WERI-Rb-1 (cell line): ENCODE measurements around the gene PIK3C2A.
A peak's percentile ranks its signal among the peaks of the same experiment; 100 is the strongest.
"Not testable (repeated sequence)": the region's sequence is repeated elsewhere in the genome, so short reads cannot be mapped to it uniquely, and the experiment has no call there.

Source experiments
- DNase-seq: peaks from one replicate; pipeline ENCODE4 v3.0.0-alpha.2; 2020
- H3K27ac ChIP-seq: fragments of 250-450 bp; sonication (Bioruptor Pico); 2 replicates; pipeline ENCODE4 v1.5.1; 2020; ENCODE audit warnings: mild to moderate bottlenecking, moderate library complexity
- H3K27me3 ChIP-seq: fragments of 250-450 bp; sonication (Bioruptor Pico); 2 replicates; pipeline ENCODE4 v1.5.1; 2021; ENCODE audit warnings: mild to moderate bottlenecking, low read depth, moderate library complexity; ENCODE audit not compliant: insufficient read depth, severe bottlenecking
- H3K36me3 ChIP-seq: fragments of 250-450 bp; sonication (Bioruptor Pico); 2 replicates; pipeline ENCODE4 v1.5.1; 2020; ENCODE audit warnings: mild to moderate bottlenecking, moderate library complexity
- H3K4me3 ChIP-seq: 2 replicates; pipeline ENCODE4 v1.5.1; 2011; ENCODE audit warnings: low read depth, mild to moderate bottlenecking, control low read depth, low read length
- H3K9me3 ChIP-seq: fragments of 250-450 bp; sonication (Bioruptor Pico); 2 replicates; pipeline ENCODE4 v1.5.1; 2021; ENCODE audit warnings: mild to moderate bottlenecking, moderate library complexity; ENCODE audit not compliant: severe bottlenecking
- TF ChIP-seq, protein P1 (sequence below): IDR thresholded peaks from 2 replicates; pipeline ENCODE4 v1.5.1; 2011; ENCODE audit warnings: low read depth, mild to moderate bottlenecking, control low read depth, inconsistent platforms, low read length

Gene PIK3C2A

GRCh38 chr11:17229481-17230152 lies 21.8 kb upstream of the PIK3C2A start:
- no peak overlapping the region for H3K27ac ChIP-seq
- H3K27me3 ChIP-seq, result no peaks in the 10 kb centered on the region
- DNase-seq, result no peak
- no peak overlapping the region for H3K4me3 ChIP-seq
- no peaks in the 10 kb centered on the region for H3K36me3 ChIP-seq
- TF ChIP-seq, protein P1, sequence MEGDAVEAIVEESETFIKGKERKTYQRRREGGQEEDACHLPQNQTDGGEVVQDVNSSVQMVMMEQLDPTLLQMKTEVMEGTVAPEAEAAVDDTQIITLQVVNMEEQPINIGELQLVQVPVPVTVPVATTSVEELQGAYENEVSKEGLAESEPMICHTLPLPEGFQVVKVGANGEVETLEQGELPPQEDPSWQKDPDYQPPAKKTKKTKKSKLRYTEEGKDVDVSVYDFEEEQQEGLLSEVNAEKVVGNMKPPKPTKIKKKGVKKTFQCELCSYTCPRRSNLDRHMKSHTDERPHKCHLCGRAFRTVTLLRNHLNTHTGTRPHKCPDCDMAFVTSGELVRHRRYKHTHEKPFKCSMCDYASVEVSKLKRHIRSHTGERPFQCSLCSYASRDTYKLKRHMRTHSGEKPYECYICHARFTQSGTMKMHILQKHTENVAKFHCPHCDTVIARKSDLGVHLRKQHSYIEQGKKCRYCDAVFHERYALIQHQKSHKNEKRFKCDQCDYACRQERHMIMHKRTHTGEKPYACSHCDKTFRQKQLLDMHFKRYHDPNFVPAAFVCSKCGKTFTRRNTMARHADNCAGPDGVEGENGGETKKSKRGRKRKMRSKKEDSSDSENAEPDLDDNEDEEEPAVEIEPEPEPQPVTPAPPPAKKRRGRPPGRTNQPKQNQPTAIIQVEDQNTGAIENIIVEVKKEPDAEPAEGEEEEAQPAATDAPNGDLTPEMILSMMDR, result no peak
- H3K9me3 ChIP-seq, result no peaks in the 10 kb centered on the region

DNA sequence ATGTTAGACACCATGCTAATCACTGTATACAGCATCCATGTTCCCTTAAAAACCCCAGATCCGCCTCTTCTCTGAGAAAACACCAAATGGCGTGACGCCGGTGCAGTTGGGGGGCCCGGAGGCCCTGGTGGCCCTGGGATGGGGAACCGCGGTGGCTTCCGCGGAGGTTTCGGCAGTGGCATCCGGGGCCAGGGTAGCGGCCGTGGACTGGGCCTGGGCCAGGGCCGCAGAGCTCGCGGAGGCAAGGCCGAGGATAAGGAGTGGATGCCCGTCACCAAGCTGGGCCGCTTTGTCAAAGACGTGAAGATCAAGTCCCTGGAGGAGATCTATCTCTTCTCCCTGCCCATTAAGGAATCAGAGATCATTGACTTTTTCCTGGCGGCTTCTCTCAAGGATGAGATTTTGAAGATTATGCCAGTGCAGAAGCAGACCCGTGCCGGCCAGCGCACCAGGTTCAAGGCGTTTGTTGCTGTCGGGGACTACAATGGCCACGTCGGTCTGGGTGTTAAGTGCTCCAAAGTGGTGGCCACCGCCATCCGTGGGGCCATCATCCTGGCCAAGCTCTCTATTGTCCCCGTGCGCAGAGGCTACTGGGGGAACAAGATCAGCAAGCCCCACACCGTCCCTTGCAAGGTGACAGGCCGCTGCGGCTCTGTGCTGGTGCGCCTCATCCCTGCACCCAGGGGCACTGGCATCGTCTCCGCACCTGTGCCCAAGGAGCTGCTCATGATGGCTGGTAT lies 20.6 kb upstream of the PIK3C2A start:
- not testable (repeated sequence) for H3K36me3 ChIP-seq, H3K9me3 ChIP-seq, DNase-seq, H3K27ac ChIP-seq, H3K4me3 ChIP-seq, H3K27me3 ChIP-seq

- H3K9me3 ChIP-seq, result no peaks in the 10 kb centered on the region
- no peak overlapping the region for H3K27ac ChIP-seq
- H3K27me3 ChIP-seq, result no peaks in the 10 kb centered on the region
- TF ChIP-seq, protein P1, result no peak
- DNase-seq, result no peak
- H3K4me3 ChIP-seq, result no peak overlapping the region
- no peaks in the 10 kb centered on the region for H3K36me3 ChIP-seq
Observed at GRCh38 chr11:17224727-17225126, 16.9 kb upstream of the PIK3C2A start.

DNA sequence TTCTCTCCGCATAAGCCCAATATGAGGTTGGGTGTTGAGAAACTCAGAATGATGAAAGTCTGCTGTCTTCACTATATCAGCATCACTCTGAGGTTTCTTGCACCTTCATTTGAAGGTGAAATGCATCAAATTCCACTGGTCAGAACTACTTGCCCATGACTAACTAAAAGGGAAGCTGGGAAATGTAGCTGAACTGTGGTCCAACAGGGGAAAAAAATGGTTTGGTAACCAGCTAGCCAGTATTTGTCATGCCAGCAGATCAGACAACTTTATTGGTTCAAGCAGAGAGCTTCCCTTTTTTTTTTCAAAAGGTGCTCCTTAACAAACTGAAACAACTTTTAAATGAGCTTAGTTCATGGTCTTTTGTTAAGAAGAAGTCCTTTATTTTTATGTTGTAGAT lies 14.2 kb upstream of the PIK3C2A start:
- TF ChIP-seq, protein P1, result no peak
- no peak overlapping the region for H3K27ac ChIP-seq
- no peak overlapping the region for H3K4me3 ChIP-seq
- no peaks in the 10 kb centered on the region for H3K9me3 ChIP-seq
- DNase-seq, result no peak
- no peaks in the 10 kb centered on the region for H3K27me3 ChIP-seq
- H3K36me3 ChIP-seq, result no peaks in the 10 kb centered on the region

DNA sequence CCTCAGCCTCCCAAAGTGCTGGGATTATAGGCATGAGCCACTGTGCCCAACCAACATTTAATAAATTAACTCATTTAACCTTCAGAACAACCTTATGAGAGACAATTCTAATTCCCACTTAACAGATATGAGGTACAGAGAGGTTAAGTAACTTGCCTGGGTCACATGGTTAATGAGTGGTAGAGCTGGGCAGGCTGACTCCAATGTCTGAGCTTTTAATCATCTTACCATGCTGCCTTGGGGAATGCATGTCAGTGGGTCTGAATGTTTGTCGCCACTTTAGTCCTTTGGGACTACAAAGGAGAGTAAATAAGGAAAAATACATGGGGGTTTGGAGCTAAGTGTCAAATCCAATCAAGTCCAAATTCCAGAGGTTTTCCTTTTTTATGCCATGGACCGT lies 11.2 kb upstream of the PIK3C2A start:
- Histone ChIP-seq H3K27me3 (no peaks in the 10 kb centered on the region), H3K4me3 (no peak overlapping the region)
- DNase-seq, result peak; percentile 68

GRCh38 chr11:17218403-17218802 lies 10.6 kb upstream of the PIK3C2A start:
- H3K36me3 ChIP-seq, result no peaks in the 10 kb centered on the region; the same call in 1 of the 2 replicates
- no peak overlapping the region for H3K4me3 ChIP-seq
- TF ChIP-seq, protein P1, result no peak
- H3K9me3 ChIP-seq, result peaks cover 10% of the 10 kb centered on the region
- DNase-seq, result no peak
- no peaks in the 10 kb centered on the region for H3K27me3 ChIP-seq
- H3K27ac ChIP-seq, result peak overlapping the region; percentile 30; the same call in 1 of the 2 replicates

More for the DNA sequence above, 11.2 kb upstream of the PIK3C2A start:
- Histone ChIP-seq H3K9me3 (peaks cover 7% of the 10 kb centered on the region), H3K36me3 (no peaks in the 10 kb centered on the region), H3K27ac (no peak overlapping the region)
- TF ChIP-seq, protein P1, result no peak
